Measurements from ENCODE around the gene GJB3.

GJB3 gene

GRCh38 chr1:34781844-34782391, 904 bp downstream of the GJB3 start:
- TF ChIP-seq, protein P1, sequence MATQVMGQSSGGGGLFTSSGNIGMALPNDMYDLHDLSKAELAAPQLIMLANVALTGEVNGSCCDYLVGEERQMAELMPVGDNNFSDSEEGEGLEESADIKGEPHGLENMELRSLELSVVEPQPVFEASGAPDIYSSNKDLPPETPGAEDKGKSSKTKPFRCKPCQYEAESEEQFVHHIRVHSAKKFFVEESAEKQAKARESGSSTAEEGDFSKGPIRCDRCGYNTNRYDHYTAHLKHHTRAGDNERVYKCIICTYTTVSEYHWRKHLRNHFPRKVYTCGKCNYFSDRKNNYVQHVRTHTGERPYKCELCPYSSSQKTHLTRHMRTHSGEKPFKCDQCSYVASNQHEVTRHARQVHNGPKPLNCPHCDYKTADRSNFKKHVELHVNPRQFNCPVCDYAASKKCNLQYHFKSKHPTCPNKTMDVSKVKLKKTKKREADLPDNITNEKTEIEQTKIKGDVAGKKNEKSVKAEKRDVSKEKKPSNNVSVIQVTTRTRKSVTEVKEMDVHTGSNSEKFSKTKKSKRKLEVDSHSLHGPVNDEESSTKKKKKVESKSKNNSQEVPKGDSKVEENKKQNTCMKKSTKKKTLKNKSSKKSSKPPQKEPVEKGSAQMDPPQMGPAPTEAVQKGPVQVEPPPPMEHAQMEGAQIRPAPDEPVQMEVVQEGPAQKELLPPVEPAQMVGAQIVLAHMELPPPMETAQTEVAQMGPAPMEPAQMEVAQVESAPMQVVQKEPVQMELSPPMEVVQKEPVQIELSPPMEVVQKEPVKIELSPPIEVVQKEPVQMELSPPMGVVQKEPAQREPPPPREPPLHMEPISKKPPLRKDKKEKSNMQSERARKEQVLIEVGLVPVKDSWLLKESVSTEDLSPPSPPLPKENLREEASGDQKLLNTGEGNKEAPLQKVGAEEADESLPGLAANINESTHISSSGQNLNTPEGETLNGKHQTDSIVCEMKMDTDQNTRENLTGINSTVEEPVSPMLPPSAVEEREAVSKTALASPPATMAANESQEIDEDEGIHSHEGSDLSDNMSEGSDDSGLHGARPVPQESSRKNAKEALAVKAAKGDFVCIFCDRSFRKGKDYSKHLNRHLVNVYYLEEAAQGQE (IDR thresholded peaks at IDR 0.05; ENCODE audit: low read depth), result no peak
- no peak for TF ChIP-seq TCF12 (IDR thresholded peaks at IDR 0.05; ENCODE audit: low read depth)
- TF ChIP-seq, protein P2, sequence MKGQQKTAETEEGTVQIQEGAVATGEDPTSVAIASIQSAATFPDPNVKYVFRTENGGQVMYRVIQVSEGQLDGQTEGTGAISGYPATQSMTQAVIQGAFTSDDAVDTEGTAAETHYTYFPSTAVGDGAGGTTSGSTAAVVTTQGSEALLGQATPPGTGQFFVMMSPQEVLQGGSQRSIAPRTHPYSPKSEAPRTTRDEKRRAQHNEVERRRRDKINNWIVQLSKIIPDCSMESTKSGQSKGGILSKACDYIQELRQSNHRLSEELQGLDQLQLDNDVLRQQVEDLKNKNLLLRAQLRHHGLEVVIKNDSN (IDR thresholded peaks at IDR 0.05), result no peak
- no peak; the same call in 1 of the 2 replicates for TF ChIP-seq ZBTB7A (IDR thresholded peaks at IDR 0.05; ENCODE audit: low read depth)
- TF ChIP-seq CEBPB (IDR thresholded peaks at IDR 0.05), result no peak
- TF ChIP-seq EP300 (IDR thresholded peaks at IDR 0.05; ENCODE audit: borderline replicate concordance), result no peak
- TF ChIP-seq NFIC (IDR thresholded peaks at IDR 0.05), result no peak
- no peak for TF ChIP-seq TAF1 (IDR thresholded peaks at IDR 0.05; ENCODE audit: low read depth)
- TF ChIP-seq, protein P3, sequence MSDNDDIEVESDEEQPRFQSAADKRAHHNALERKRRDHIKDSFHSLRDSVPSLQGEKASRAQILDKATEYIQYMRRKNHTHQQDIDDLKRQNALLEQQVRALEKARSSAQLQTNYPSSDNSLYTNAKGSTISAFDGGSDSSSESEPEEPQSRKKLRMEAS (IDR thresholded peaks at IDR 0.05), result no peak

GRCh38 chr1:34784751-34785221, 3.8 kb downstream of the GJB3 start:
- no peak for TF ChIP-seq TAF1 (IDR thresholded peaks at IDR 0.05; ENCODE audit: low read depth)
- no peak for TF ChIP-seq ZBTB7A (IDR thresholded peaks at IDR 0.05; ENCODE audit: low read depth)
- TF ChIP-seq CEBPB (IDR thresholded peaks at IDR 0.05), result no peak
- no peak for TF ChIP-seq EP300 (IDR thresholded peaks at IDR 0.05; ENCODE audit: borderline replicate concordance)
- no peak for TF ChIP-seq FOXM1 (IDR thresholded peaks at IDR 0.05; ENCODE audit: borderline replicate concordance, low read depth)
- no peak for TF ChIP-seq YY1 (IDR thresholded peaks at IDR 0.05; ENCODE audit: low read depth)
- TF ChIP-seq RAD21 (IDR thresholded peaks at IDR 0.05; ENCODE audit: low read depth), result no peak
- no peak for TF ChIP-seq EGR1 (IDR thresholded peaks at IDR 0.05)
- TF ChIP-seq, protein P3 (IDR thresholded peaks at IDR 0.05), result no peak
- TF ChIP-seq, protein P2 (IDR thresholded peaks at IDR 0.05), result no peak
- no peak for TF ChIP-seq CREB1 (IDR thresholded peaks at IDR 0.05; ENCODE audit: low read depth)
- TF ChIP-seq NFIC (IDR thresholded peaks at IDR 0.05), result no peak
- TF ChIP-seq TEAD4 (IDR thresholded peaks at IDR 0.05), result no peak

DNA sequence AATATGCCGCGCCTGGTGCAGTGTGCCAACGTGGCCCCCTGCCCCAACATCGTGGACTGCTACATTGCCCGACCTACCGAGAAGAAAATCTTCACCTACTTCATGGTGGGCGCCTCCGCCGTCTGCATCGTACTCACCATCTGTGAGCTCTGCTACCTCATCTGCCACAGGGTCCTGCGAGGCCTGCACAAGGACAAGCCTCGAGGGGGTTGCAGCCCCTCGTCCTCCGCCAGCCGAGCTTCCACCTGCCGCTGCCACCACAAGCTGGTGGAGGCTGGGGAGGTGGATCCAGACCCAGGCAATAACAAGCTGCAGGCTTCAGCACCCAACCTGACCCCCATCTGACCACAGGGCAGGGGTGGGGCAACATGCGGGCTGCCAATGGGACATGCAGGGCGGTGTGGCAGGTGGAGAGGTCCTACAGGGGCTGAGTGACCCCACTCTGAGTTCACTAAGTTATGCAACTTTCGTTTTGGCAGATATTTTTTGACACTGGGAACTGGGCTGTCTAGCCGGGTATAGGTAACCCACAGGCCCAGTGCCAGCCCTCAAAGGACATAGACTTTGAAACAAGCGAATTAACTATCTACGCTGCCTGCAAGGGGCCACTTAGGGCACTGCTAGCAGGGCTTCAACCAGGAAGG, 4.3 kb downstream of the GJB3 start:
- TF ChIP-seq, protein P2 (IDR thresholded peaks at IDR 0.05), result no peak
- TF ChIP-seq, protein P1 (IDR thresholded peaks at IDR 0.05; ENCODE audit: low read depth), result no peak
- no peak for TF ChIP-seq YY1 (IDR thresholded peaks at IDR 0.05; ENCODE audit: low read depth)
- TF ChIP-seq EGR1 (IDR thresholded peaks at IDR 0.05), result no peak
- TF ChIP-seq, protein P3 (IDR thresholded peaks at IDR 0.05), result no peak
- no peak for TF ChIP-seq TCF12 (IDR thresholded peaks at IDR 0.05; ENCODE audit: low read depth)
- TF ChIP-seq RAD21 (IDR thresholded peaks at IDR 0.05; ENCODE audit: low read depth), result no peak
- no peak for TF ChIP-seq EP300 (IDR thresholded peaks at IDR 0.05; ENCODE audit: borderline replicate concordance)
- no peak for TF ChIP-seq FOXM1 (IDR thresholded peaks at IDR 0.05; ENCODE audit: borderline replicate concordance, low read depth)
- TF ChIP-seq NFIC (IDR thresholded peaks at IDR 0.05), result no peak
- TF ChIP-seq CEBPB (IDR thresholded peaks at IDR 0.05), result no peak
- TF ChIP-seq TEAD4 (IDR thresholded peaks at IDR 0.05), result no peak
- no peak for TF ChIP-seq ZBTB7A (IDR thresholded peaks at IDR 0.05; ENCODE audit: low read depth)
- no peak for TF ChIP-seq TAF1 (IDR thresholded peaks at IDR 0.05; ENCODE audit: low read depth)
- no peak for TF ChIP-seq CREB1 (IDR thresholded peaks at IDR 0.05; ENCODE audit: low read depth)

GRCh38 chr1:34785875-34786470, 5.0 kb downstream of the GJB3 start:
- no peak for TF ChIP-seq NFIC (IDR thresholded peaks at IDR 0.05)
- no peak for TF ChIP-seq ZBTB7A (IDR thresholded peaks at IDR 0.05; ENCODE audit: low read depth)
- TF ChIP-seq EP300 (IDR thresholded peaks at IDR 0.05; ENCODE audit: borderline replicate concordance), result no peak
- TF ChIP-seq, protein P2 (IDR thresholded peaks at IDR 0.05), result no peak
- TF ChIP-seq CEBPB (IDR thresholded peaks at IDR 0.05), result no peak
- TF ChIP-seq FOXM1 (IDR thresholded peaks at IDR 0.05; ENCODE audit: borderline replicate concordance, low read depth), result no peak
- TF ChIP-seq RAD21 (IDR thresholded peaks at IDR 0.05; ENCODE audit: low read depth), result no peak
- TF ChIP-seq, protein P3 (IDR thresholded peaks at IDR 0.05), result no peak
